BE2C (cell line): ENCODE measurements around the gene TIFAB.

Experiments used
- DNase-seq: peaks from one replicate; pipeline ENCODE4 v3.0.0-alpha.2; 2020
- H3K27me3 ChIP-seq: fragments of 250-450 bp; sonication (Bioruptor Pico); 2 replicates; pipeline ENCODE4 v1.5.1; 2020; ENCODE audit warnings: mild to moderate bottlenecking
- H3K36me3 ChIP-seq: fragments of 250-450 bp; sonication (Bioruptor Pico); 2 replicates; pipeline ENCODE4 v1.5.1; 2020; ENCODE audit warnings: mild to moderate bottlenecking
- H3K4me1 ChIP-seq: fragments of 250-450 bp; sonication (Bioruptor Pico); 2 replicates; pipeline ENCODE4 v1.5.1; 2020
- H3K4me3 ChIP-seq: 2 replicates; pipeline ENCODE4 v1.5.1; 2011; ENCODE audit warnings: low read depth, low read length
- H3K9me3 ChIP-seq: fragments of 250-450 bp; sonication (Bioruptor Pico); 2 replicates; pipeline ENCODE4 v1.5.1; 2020
- TF ChIP-seq, protein P1 (sequence below): IDR thresholded peaks from 2 replicates; pipeline ENCODE4 v1.5.1; 2012; ENCODE audit warnings: mild to moderate bottlenecking, low read depth, low read length

Gene TIFAB

GRCh38 chr5:135458356-135458755, 6.2 kb upstream of the TIFAB start:
- Histone ChIP-seq H3K4me1 (no peaks in the 10 kb centered on the region), H3K36me3 (no peaks in the 10 kb centered on the region), H3K4me3 (no peak overlapping the region), H3K27me3 (peaks cover 61% of the 10 kb centered on the region), H3K9me3 (no peaks in the 10 kb centered on the region)
- TF ChIP-seq, protein P1, sequence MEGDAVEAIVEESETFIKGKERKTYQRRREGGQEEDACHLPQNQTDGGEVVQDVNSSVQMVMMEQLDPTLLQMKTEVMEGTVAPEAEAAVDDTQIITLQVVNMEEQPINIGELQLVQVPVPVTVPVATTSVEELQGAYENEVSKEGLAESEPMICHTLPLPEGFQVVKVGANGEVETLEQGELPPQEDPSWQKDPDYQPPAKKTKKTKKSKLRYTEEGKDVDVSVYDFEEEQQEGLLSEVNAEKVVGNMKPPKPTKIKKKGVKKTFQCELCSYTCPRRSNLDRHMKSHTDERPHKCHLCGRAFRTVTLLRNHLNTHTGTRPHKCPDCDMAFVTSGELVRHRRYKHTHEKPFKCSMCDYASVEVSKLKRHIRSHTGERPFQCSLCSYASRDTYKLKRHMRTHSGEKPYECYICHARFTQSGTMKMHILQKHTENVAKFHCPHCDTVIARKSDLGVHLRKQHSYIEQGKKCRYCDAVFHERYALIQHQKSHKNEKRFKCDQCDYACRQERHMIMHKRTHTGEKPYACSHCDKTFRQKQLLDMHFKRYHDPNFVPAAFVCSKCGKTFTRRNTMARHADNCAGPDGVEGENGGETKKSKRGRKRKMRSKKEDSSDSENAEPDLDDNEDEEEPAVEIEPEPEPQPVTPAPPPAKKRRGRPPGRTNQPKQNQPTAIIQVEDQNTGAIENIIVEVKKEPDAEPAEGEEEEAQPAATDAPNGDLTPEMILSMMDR: no peak
- no peak for DNase-seq

GRCh38 chr5:135457424-135458071, 5.4 kb upstream of the TIFAB start:
- DNase-seq: peak; percentile 81
- no peaks in the 10 kb centered on the region for H3K36me3 ChIP-seq

DNA sequence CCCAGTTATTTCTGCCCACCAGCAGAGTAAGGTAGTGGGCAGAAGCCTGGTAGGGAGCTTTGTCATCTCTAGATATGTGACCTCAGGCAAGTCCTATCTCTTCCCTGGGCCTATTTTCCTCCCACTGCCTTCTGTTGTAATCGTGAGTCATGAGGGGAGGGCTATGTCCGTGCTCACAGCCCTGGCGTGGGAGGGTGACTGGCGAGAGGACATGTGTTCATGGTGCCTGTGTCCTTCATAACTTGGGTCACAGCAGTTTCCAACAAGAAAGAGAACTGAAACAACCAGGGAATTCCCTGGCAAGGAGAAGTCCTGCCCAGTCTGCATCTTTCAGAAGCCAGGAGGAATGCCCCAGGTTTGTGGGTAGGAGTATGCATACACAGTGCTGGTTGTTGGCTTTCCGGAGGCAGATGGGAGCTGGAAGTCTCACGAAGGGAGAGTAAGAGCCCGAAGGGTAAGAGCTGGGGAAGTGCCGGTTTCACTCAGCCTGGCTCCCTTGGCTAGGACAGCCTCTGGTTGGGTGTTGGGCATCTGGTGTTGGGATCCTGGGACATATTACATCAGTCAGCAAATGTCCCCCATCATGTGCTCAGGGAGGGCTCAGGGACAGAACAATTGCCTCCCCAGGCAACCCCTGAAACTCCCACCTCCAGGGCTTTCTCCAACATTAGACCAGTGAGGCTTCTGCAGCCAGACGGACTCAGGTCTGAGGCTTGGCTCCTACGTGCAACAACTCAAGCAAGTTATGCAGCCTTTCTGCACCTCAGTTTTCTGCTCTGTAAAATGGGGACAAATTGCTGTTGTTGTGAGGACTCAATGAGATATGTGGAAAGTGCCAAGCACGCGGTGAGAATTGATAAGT, 4.3 kb upstream of the TIFAB start:
- H3K36me3 ChIP-seq: no peaks in the 10 kb centered on the region
- H3K27me3 ChIP-seq: peaks cover 55% of the 10 kb centered on the region
- no peaks in the 10 kb centered on the region for H3K9me3 ChIP-seq
- TF ChIP-seq, protein P1: no peak
- no peaks in the 10 kb centered on the region for H3K4me1 ChIP-seq
- H3K4me3 ChIP-seq: no peak overlapping the region
- DNase-seq: no peak

More at GRCh38 chr5:135457424-135458071, 5.4 kb upstream of the TIFAB start:
- no peak overlapping the region for H3K4me3 ChIP-seq
- no peaks in the 10 kb centered on the region for H3K4me1 ChIP-seq
- TF ChIP-seq, protein P1: peak; percentile 94
- H3K27me3 ChIP-seq: peaks cover 58% of the 10 kb centered on the region
- H3K9me3 ChIP-seq: no peaks in the 10 kb centered on the region

DNA sequence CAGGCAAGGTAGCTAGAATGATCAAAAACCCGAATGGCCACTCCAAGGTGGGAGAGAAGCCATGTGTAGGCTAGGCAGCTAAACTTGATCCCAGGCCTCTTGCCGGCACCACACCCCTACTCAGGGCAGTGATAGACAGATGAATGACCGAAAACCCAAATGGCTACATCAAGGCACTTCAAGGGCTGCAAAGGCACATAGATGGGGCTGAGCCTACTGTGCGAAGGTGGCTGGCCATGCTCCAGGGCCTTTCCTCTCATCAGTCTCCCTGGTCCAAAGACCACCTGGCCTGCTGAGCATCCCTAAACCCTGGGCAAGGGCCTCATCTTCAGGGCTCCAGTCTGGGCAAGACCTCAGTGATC, 3.7 kb upstream of the TIFAB start:
- Histone ChIP-seq H3K4me1 (no peaks in the 10 kb centered on the region), H3K36me3 (no peaks in the 10 kb centered on the region), H3K9me3 (no peaks in the 10 kb centered on the region), H3K27me3 (peaks cover 51% of the 10 kb centered on the region), H3K4me3 (no peak overlapping the region)
- no peak for DNase-seq
- TF ChIP-seq, protein P1: no peak

GRCh38 chr5:135454946-135455345, 2.8 kb upstream of the TIFAB start:
- H3K4me1 ChIP-seq: no peaks in the 10 kb centered on the region
- TF ChIP-seq, protein P1: no peak
- peaks cover 42% of the 10 kb centered on the region for H3K27me3 ChIP-seq
- no peaks in the 10 kb centered on the region for H3K36me3 ChIP-seq
- no peak overlapping the region for H3K4me3 ChIP-seq
- peak; percentile 1 for DNase-seq
- no peaks in the 10 kb centered on the region for H3K9me3 ChIP-seq

GRCh38 chr5:135453613-135454012, 1.5 kb upstream of the TIFAB start:
- TF ChIP-seq, protein P1: no peak
- Histone ChIP-seq H3K36me3 (no peaks in the 10 kb centered on the region), H3K27me3 (peaks cover 29% of the 10 kb centered on the region), H3K4me3 (no peak overlapping the region), H3K4me1 (no peaks in the 10 kb centered on the region), H3K9me3 (no peaks in the 10 kb centered on the region)
- no peak for DNase-seq
